ENCODE results near the gene PHACTR4.

GRCh38 chr1:28518745-28519341 is 149.3 kb downstream of the PHACTR4 start:
- no peak for TF ChIP-seq CTCF (IDR thresholded peaks at IDR 0.05)
- TF ChIP-seq EP300 (IDR thresholded peaks at IDR 0.05): no peak
- no peak for TF ChIP-seq POLR2A (IDR thresholded peaks at IDR 0.05)
- TF ChIP-seq POLR2AphosphoS5 (IDR thresholded peaks at IDR 0.05): no peak
